Transverse colon (tissue), 4 donors: ENCODE data around the gene GPX4. TPM values are rescaled to one million over a fixed set of nuclear protein-coding genes. Genes with fewer than 3 reads are reported as not detected.

Experiments used
- DNase-seq: peaks from one replicate; pipeline ENCODE4 v3.0.0-alpha.2; 2019
- H3K27ac ChIP-seq, 4 donors: fragments of 200-600 bp; sonication (generic); 2 replicates each; pipeline ENCODE4 v1.5.1; 2016 to 2018; ENCODE audit warnings: inconsistent platforms in 4 of 4
- H3K27me3 ChIP-seq: fragments of 200-600 bp; sonication (generic); 2 replicates; pipeline ENCODE4 v1.5.1; 2017; ENCODE audit warnings: inconsistent platforms
- H3K36me3 ChIP-seq, 4 donors: fragments of 200-600 bp; sonication (generic); 2 replicates each; pipeline ENCODE4 v1.5.1; 2017 to 2019; ENCODE audit warnings: inconsistent platforms in 4 of 4
- H3K4me1 ChIP-seq, 4 donors: fragments of 200-600 bp; sonication (generic); 2 replicates each; pipeline ENCODE4 v1.5.1; 2017 to 2020; ENCODE audit warnings: inconsistent platforms in 4 of 4
- H3K4me3 ChIP-seq, 4 donors: fragments of 200-600 bp; sonication (generic); 1 replicate in 1 of 4; 2 replicates in 3 of 4; pipeline versions ENCODE4 v1.5.1 to v1.6.1; 2017 to 2019; ENCODE audit warnings: inconsistent platforms in 4 of 4
- H3K9me3 ChIP-seq, 2 donors: fragments of 200-600 bp; sonication (generic); 2 replicates each; pipeline ENCODE4 v1.5.1; 2017 to 2019; ENCODE audit warnings: inconsistent platforms in 2 of 2
- CTCF ChIP-seq, 5 experiments: fragments of 200-600 bp in 3 of 5; fragments of 450-650 bp in 2 of 5; sonication (generic) in 3 of 5; IDR thresholded peaks; 1 replicate in 2 of 5; 2 replicates in 3 of 5; pipeline ENCODE4 v1.5.1; 2016 to 2017; ENCODE audit warnings: antibody characterized with exemption in 5 of 5, inconsistent platforms in 3 of 5, mild to moderate bottlenecking in 2 of 5, moderate library complexity in 1 of 5
- EP300 ChIP-seq: sonication (generic); formaldehyde crosslinking; IDR thresholded peaks from one replicate; pipeline ENCODE4 v1.6.1; 2017; ENCODE audit warnings: antibody characterized with exemption, low read depth
- POLR2A ChIP-seq: fragments of 450-650 bp; IDR thresholded peaks from one replicate; pipeline ENCODE4 v1.6.1; 2016; ENCODE audit warnings: antibody characterized with exemption, mild to moderate bottlenecking, moderate library complexity
- POLR2AphosphoS5 ChIP-seq, 3 donors: sonication (generic); formaldehyde crosslinking; IDR thresholded peaks; one replicate each; pipeline ENCODE4 v1.6.1; 2016; ENCODE audit warnings: antibody characterized with exemption in 3 of 3
- WGBS, 2 donors: methylation state at CpG; one replicate each; pipeline ENCODE4 v1.1.5; 2018; ENCODE audit warnings: low coverage in 1 of 2; 5-methylcytosine and 5-hydroxymethylcytosine counted together
- in situ Hi-C, 4 donors: fragments of 200-750 bp; cut with MboI; loops; one replicate each; pipeline versions ENCODE4 v1.15.0 to v1.15.1; 2017; ENCODE audit warnings: low sequenced_read_pairs in 3 of 4, low pct_ligation_motif_present in 1 of 4, low pct_unique_long_range_greater_than_20kb in 1 of 4
- intact Hi-C: fragments of 100-400 bp; cut with DNase I; formaldehyde crosslinking; loops from one replicate; pipeline ENCODE4 v1.15.1; 2023; ENCODE audit warnings: low total_unique reads
- total RNA-seq, 4 donors: library from RNA; depleted of rRNA; stranded (reverse); fragments of >200 nt; gene quantifications; one replicate each; pipeline ENCODE4 v1.1.0, GENCODE V29; 2016

Gene GPX4
- total RNA-seq, 4 donors from 2014 or later = 115 to 426 (median 261) TPM

GRCh38 chr19:1115646-1116420 is 12.0 kb downstream of the GPX4 start:
- Histone ChIP-seq H3K4me1 (peaks cover 15 to 28% (median 26%) of the 10 kb centered on the region in 4 donors), H3K27me3 (no peaks in the 10 kb centered on the region), H3K27ac (no peak overlapping the region), H3K9me3 (no peaks in the 10 kb centered on the region), H3K36me3 (peaks cover 0 to 30% (median 16%) of the 10 kb centered on the region in 4 donors), H3K4me3 (no peak overlapping the region)
- TF ChIP-seq EP300 (no peak), POLR2AphosphoS5 (IDR thresholded peaks at IDR 0.05) (no peak), CTCF (IDR thresholded peaks at IDR 0.05) (no peak), POLR2A (no peak)
- no peak for DNase-seq
- intact Hi-C loops = no loop called here
- 90% methylated on average over 32 of the region's 35 CpGs; no CpG with 5 or more reads in 1 of the 2 donors for WGBS, 2 donors
- in situ Hi-C loops = loop anchor here in 1 of 4 donors (5.0 kb wide), 1 partner anchor 76 kb away; no protein-coding TSS in a partner anchor

GRCh38 chr19:1116726-1117581 is 13.2 kb downstream of the GPX4 start:
- intact Hi-C loops = no loop called here
- in situ Hi-C loops = loop anchor here in 1 of 4 donors (5.0 kb wide), 1 partner anchor 75 kb away; no protein-coding TSS in a partner anchor
- Histone ChIP-seq H3K4me1 (peaks cover 15 to 23% (median 21%) of the 10 kb centered on the region in 4 donors), H3K36me3 (peaks cover 0 to 38% (median 21%) of the 10 kb centered on the region in 4 donors), H3K9me3 (no peaks in the 10 kb centered on the region), H3K4me3 (no peak overlapping the region), H3K27ac (no peak overlapping the region), H3K27me3 (no peaks in the 10 kb centered on the region)
- no peak for TF ChIP-seq POLR2AphosphoS5 (IDR thresholded peaks at IDR 0.05)
- TF ChIP-seq CTCF (IDR thresholded peaks at IDR 0.05) = no peak
- no peak for DNase-seq
- WGBS, 2 donors = 88% methylated on average over 50 of the region's 52 CpGs; no CpG with 5 or more reads in 1 of the 2 donors

GRCh38 chr19:1117654-1118053 is 13.9 kb downstream of the GPX4 start:
- H3K27ac ChIP-seq = no peak overlapping the region
- peaks cover 0 to 45% (median 24%) of the 10 kb centered on the region in 4 donors for H3K36me3 ChIP-seq
- in situ Hi-C loops = loop anchor here in 1 of 4 donors (5.0 kb wide), 1 partner anchor 75 kb away; no protein-coding TSS in a partner anchor
- 88% methylated on average over 15 of the region's 16 CpGs; no CpG with 5 or more reads in 1 of the 2 donors for WGBS, 2 donors
- intact Hi-C loops = no loop called here
- H3K27me3 ChIP-seq = no peaks in the 10 kb centered on the region
- TF ChIP-seq CTCF (IDR thresholded peaks at IDR 0.05) (no peak), POLR2AphosphoS5 (IDR thresholded peaks at IDR 0.05) (no peak), POLR2A (no peak), EP300 (no peak)
- H3K4me3 ChIP-seq = no peak overlapping the region
- peaks cover 12 to 17% (median 16%) of the 10 kb centered on the region in 4 donors for H3K4me1 ChIP-seq
- H3K9me3 ChIP-seq = no peaks in the 10 kb centered on the region
- DNase-seq = no peak

- no peak for DNase-seq
- no peak for TF ChIP-seq CTCF (IDR thresholded peaks at IDR 0.05)
- TF ChIP-seq EP300 = no peak
- no peak for TF ChIP-seq POLR2A
- peak in 1 of 3 donors; percentile 13 for TF ChIP-seq POLR2AphosphoS5 (IDR thresholded peaks at IDR 0.05)
- no peak overlapping the region for H3K4me3 ChIP-seq
- no peaks in the 10 kb centered on the region for H3K27me3 ChIP-seq
- H3K4me1 ChIP-seq = peaks cover 1 to 8% (median 6%) of the 10 kb centered on the region in 4 donors
- peaks cover 0 to 48% (median 26%) of the 10 kb centered on the region in 4 donors for H3K36me3 ChIP-seq
- intact Hi-C loops (no loop called here), in situ Hi-C loops (loop anchor here in 1 of 4 donors (5.0 kb wide), 1 partner anchor 73 kb away; no protein-coding TSS in a partner anchor)
- no peaks in the 10 kb centered on the region for H3K9me3 ChIP-seq
- 95% methylated on average over 32 of the region's 34 CpGs; no CpG with 5 or more reads in 1 of the 2 donors for WGBS, 2 donors
- no peak overlapping the region for H3K27ac ChIP-seq
Measured at GRCh38 chr19:1118999-1119398, 15.2 kb downstream of the GPX4 start.
